T-helper 2 cell treated with Interferon-gamma antibody and Interleukin-4, amounts not matched to agents 100 ng/mL and 5 ng/mL, for 36 hours (primary cell): ENCODE data around the gene GPC6. TPM values are rescaled to one million over a fixed set of nuclear protein-coding genes. Genes with fewer than 3 reads are reported as not detected.
"Not testable (repeated sequence)": the region's sequence is repeated elsewhere in the genome, so short reads cannot be mapped to it uniquely, and the experiment has no call there.

Experiments
- intact Hi-C: fragments of 100-400 bp; cut with micrococcal nuclease; formaldehyde crosslinking; loops from one replicate; pipeline ENCODE4 v1.15.1; 2023
- total RNA-seq: library from RNA; stranded (reverse); gene quantifications from 2 replicates; pipeline ENCODE4 v1.2.3, GENCODE V29; 2022

The GPC6 gene
- total RNA-seq, 1 donor from 2014 or later = not detected

DNA sequence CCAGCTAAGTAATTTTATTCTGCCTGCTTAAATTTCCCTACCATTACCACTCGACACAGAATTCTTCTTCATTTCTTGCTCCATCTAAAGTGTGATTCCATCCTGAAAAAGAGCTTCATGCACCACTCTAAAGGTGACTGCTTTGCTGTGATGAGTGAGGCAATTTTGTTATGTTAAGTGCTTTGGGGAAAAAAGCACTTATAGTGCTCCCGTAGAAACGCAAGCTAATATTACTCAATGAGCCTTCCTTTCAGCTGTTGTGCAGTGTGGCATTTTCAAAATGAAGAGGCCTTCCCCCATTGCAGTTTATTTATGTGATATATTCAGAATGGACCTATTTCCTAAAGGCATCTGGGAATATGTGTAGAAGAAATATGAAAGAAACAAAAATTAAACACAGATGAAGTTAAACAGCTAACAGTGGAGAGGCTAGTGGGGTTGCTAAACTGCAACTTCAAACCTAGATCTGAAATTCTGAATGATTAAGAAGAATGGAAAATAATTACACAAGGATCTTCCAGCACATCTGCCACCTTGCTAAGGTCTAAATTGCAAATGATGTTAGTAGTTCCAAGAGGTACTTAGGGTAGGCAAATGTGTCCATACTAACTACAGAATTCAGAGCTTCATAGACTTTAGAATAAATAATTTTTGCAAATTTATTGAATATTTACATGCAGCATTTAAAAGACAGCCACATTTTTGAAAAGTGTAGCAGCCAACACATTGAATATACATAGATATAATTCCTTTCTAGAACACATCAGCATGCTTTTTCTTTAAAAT lies 1041.2 kb downstream of the GPC6 start:
- intact Hi-C loops = no loop called here

DNA sequence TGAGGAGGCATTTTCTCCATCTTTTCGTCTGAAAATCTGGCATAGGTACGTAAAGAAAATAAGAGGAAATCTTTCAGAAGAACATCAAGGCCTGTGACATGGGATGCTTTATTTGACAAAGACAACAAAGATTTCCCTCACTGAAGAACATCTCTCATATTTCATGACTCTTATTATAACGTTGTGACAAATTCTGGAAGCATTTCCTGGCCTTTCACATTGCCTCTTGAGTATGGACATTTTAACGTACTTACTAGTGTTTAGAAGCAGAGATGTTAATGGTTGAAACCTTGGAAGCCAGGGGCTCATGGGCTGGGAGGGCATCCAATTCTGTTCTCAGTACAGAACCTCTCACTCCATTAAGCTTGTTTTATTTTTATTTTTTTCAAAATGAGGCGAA lies 1042.1 kb downstream of the GPC6 start:
- intact Hi-C loops = no loop called here

DNA sequence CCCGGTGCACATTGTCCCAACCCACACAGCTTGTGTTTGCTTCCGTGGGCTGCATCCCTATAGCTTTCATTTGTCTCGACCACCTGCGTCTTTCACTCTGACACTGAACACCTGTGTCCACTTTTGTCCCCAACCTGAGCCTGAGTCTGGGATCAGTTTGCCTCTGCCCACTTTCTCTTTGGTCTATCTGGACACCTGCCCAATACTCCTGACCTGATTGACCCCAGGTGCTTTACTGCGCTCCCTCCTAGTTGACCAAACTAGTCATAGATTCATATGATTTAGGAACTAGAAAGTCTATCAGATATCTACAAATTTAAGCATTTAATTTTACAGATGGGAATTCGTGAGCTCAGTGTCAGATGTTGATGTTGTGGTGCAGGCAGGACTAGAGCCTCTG lies 1043.0 kb downstream of the GPC6 start:
- intact Hi-C loops = no loop called here

DNA sequence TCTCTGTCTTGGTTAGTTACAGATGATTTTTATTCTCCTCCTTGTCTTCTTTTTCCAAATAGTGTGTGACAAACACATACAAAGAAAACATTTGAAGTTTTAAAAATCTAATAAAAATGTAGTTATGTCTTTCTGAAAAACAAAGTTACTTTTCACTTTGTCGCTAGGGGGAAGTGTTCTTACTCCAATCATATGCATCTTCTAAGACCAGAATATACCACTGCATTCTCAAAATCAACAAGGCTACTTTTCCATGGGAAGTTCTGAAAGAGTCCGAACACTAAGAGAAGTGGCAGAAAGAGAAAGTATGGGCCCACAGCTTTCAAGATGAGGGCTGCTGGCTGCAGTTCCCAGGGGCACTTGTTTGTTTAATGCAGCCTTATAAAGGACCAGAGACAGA lies 1043.9 kb downstream of the GPC6 start:
- intact Hi-C loops = no loop called here

DNA sequence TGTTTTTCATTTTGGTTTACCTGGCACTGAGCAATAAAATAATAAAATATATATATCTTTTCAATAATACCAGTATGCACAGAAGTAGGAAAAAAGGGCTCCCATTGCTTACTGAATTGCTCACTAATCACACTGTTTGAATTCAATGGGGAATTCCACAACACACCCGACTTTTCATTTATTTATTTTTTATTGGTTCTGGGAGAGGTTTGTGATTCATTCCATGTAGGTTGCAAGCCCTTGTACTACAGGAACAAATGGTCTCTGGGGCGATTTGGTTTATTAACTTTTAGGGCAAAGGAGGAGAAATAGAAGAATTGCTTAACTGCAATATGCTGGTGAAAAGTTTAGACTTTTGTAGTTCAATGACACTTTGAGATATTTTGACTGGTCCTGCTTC lies 1045.4 kb downstream of the GPC6 start:
- intact Hi-C loops = no loop called here

DNA sequence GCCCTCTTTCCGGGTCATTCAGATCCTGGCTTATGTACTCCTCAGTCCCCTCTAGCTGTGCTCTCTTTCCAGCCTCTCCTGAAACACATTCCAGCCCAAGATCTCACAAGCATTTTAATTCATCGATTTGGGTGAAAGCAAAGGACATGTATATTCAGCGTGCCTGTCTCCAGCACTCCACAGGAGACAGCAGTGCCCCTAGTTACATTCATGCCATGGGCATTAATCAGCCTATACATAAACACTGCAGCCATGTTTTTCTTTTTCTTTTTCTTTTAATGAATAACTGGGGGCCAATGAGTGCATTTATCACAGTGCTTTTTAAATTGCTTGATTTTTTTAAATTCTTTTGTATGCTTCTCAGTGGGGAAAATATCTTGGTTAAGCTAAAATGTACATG lies 1053.7 kb downstream of the GPC6 start:
- intact Hi-C loops = no loop called here

DNA sequence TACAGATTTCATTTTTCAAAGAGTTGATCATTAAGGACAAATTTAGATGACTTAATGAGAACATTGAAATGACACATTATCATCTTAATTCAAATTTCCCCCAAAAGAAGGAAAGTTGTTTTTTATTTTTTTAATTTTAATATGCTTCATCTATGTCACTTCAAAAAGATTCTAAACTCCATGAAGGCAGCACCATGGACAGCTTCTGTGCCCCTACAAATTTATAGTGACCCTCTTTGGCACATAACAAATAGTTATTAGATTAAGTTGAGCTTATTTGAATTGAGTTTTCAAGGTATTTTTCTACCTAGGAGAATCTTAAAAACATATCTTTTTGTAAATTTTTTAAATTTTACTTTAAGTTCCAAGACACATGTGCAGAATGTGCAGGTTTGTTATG lies 1054.2 kb downstream of the GPC6 start:
- intact Hi-C loops = no loop called here

DNA sequence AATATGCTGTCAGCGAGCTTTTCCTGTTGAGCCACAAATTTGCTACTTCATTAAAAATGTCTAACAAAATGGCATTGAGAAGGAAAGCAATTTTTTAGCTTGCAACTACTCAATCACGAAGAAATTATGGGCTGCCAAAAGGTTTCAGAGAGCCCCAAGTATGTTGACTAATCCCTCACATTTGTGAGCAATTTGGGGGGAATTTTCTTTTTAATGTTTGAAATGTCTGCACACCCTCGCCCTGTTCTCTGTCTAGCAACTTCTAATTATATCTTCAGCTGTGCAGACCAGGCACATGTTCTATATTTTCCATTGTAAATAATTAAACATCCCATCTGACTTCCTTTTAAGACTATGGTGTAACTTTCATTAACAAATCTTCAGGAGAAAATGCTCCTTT lies 1060.0 kb downstream of the GPC6 start:
- intact Hi-C loops = no loop called here

DNA sequence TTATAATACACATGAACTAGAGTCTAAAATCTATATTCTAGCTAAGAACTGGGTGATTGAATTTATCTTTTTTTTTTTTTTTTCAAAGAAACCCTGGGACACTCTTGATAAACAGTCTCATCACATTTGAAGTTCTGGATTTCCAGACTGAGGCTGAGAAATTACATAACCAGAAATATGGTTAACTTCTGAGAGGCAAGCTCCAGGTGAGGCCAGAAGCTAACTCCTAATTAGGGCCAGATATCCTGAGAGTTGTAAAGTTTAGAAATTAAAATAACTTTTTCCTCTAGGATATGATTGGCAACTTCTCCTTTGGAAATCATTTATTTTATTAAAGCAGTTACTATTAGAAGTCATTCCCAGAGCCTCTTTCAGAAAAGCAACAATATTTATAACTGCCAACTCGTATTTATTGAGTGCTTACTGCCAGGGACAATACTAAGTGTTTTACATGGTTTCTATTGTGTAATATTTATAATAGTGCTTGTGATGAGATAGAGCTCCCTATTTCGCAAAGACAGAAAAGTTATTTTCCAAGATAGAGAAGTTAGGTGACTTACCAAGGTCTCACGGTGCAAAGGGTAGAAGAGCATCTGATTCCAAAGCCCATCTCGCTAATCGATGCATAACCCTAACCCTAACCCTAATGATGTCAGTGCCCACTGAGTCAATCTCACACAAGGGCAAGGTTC lies 1065.2 kb downstream of the GPC6 start:
- intact Hi-C loops = no loop called here

DNA sequence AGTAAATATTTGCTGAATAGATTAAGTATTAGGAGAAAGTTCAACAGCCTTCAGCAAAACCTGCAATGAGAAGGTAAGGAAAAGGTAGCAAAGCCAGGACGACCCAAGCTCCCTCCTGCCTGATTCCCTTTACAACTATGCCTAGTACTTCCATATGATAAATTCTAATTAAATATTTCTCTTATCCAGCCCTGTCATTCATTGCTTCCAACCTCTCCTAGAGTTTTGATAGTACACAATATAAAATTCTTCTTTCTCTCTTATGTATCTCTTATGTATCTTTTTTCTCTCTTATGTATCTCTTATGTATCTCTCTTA lies 1065.7 kb downstream of the GPC6 start:
- intact Hi-C loops = no loop called here

DNA sequence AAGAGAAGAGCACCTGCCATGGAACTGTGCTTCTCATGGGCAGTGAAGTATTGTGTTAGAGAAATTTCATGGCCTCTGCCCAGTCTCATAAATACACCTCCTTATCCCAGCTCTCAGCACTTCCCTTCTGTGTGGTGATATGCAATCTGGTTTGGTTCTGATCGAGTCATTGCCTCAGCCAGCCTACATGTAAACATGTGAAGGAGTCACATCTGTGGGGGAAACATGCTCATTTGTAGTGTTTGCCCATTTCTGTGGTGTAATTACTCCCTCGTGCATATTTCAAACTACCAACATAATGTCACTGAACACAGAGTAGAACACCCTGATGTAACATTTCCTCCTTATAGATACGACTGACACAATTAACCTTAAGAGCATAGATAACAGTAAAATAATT lies 1069.9 kb downstream of the GPC6 start:
- intact Hi-C loops = no loop called here

DNA sequence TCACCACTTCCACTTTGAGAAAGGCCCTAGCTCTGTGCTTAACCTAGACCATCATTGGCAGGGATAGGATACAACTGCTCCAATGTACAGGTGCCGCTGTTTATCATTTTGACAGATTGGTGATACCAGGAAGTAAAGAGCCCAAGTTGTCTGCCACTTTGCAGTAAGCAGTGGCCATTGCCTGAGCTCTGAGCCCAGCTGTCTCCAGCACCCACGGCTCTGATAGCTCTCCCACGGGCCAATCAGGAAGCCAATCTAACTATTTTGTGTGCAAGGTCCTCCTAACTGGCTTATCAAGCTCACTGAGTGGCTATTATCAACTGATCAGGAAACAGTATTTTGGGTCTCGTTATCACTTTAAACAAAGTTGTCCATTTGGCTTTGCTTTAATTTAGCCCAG lies 1071.7 kb downstream of the GPC6 start:
- intact Hi-C loops = no loop called here

DNA sequence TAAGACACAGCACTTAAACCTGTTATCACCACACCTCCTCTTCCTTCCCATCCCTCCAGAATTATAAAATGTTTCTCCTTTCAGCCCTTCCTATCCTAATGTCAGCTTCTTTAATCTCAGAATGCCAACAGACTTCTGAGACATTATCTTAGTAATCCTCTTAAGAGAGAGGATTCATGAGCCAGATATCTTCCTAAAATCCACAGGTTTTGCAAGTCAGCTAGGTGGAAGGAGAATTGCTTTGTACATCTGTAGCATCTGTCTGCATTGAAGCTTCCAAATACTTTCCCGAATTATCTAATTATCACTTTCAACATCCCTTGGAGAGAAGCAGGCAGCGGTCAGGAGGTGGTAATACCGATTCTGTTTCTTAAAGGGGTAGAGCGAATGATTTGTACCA lies 1073.8 kb downstream of the GPC6 start:
- intact Hi-C loops = no loop called here

DNA sequence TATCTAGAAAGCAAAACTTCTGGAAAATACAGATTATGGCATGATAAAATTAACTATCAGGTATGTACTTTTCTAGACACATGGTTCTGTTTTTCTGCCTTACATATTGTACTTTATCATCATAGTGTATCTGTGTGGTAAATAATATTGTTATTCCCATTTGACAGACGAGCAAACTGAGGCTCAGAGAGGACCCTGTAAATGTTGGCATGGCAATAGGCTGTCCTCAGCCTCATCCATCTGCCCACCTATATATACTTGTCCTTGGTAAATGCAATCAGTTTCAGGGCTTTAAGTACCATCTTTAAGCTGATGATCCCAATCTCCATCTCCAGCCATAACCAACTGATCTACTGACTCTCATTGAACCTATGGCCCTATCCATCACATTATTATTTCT lies 1074.9 kb downstream of the GPC6 start:
- intact Hi-C loops = no loop called here

DNA sequence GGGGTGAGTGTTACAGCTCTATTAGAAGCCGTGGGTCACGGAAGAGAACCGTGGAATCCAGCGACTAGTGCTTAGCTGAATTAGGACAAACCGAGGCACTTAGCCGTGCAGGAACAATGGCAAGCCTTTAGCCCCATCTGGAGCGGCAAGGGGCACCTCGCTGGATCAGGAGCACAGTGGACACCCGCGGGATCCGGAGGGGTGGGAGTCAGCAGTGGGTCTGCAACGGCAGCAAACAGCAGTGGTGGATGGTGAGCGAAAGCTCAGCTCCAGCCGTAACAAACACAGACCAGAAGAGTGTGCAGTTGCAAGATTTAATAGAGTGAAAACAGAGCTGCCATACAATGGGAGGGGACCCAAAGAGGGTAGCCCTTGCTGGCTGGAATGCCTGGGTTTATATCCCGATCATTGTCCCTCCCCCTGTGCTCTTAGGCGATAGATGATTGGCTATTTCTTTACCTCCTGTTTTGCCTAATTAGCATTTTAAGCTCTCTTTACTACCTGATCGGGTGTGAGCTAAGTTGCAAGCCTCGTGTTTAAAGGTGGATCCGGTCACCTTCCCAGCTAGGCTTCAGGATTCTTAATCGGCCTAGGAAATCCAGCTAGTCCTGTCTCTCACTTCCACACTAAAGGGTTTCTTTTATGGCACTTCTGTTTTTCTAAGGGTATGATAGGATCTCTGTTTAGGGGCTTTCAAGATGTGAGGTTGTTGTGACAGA lies 1076.4 kb downstream of the GPC6 start:
- intact Hi-C loops = not testable (repeated sequence)

DNA sequence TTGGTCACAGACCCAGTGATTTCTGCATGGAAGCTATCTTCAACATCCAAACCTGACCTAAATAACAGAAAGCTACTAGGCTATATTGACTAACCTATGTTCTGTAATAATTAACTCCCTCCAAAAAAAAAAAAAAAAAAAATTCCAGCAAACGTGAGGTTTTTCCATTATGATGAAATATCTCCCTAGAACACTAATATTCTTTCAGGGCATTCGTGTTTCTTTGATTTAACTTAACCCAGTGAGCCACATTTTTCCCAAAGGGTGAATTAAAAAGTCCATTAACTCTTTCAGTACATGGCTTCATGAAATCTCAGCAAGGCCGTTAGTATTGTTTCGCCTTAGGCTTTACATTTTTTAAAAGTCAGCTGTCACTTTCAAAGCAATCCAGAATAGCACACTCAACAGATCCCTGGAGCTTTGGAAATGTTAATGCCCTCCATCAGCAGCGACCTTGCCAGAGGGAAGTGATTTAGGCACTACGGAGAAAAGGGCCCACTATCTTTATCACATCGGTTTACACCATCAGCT lies 1077.1 kb downstream of the GPC6 start:
- intact Hi-C loops = no loop called here

DNA sequence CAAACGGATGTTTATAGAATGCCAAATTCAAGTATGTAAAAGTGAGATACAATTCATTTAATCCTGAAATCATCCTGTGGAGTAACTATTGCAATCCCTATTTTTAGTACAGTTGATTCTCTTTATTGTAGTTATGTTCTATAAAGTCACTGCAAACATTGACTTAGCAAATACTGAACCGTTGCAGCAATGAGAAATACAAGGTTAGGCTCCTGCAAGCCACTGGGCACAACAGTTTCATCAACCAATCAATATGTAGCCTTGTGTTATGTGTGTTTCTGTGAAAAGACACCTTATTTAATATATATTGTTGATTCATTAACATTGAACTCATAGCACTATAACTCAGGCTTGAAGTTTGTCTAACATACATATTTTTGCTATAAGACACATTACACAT lies 1078.4 kb downstream of the GPC6 start:
- intact Hi-C loops = no loop called here

DNA sequence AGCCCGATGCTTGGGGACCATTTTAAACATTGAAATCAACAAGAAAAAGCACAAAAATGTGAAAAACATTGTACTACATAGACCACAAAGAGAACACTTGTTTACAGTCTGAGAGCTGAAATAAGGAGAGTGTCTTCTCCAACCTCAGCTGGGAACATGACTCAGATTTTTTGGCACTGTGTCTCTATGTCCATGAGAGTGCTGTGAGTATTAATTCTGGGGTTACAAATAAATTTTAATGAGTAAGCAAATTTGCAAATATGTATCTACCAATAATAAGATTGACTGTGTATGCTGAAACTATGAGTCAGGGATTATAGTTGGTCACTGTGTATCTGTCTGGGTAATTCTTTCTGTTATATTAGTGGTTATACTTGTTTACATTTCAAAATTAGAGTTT lies 1078.9 kb downstream of the GPC6 start:
- intact Hi-C loops = no loop called here

DNA sequence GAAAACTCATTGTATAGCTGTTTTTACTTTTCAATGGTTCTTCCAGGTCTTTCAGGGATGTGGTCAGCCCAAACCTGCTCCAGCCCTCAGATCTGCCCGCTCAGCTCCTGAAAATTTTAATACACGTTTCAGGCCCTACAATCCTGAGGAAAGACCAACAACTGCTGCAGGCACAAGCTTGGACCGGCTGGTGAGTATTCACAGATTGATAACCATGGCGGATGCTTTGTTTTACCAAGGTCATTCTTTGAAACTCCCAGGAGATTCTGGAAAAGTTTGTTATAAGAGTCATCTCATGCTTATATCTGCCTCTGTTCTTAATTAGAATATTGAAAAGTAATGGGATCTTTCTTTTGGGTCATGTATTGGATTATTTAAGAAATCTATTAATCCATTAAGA lies 1079.3 kb downstream of the GPC6 start:
- intact Hi-C loops = no loop called here

DNA sequence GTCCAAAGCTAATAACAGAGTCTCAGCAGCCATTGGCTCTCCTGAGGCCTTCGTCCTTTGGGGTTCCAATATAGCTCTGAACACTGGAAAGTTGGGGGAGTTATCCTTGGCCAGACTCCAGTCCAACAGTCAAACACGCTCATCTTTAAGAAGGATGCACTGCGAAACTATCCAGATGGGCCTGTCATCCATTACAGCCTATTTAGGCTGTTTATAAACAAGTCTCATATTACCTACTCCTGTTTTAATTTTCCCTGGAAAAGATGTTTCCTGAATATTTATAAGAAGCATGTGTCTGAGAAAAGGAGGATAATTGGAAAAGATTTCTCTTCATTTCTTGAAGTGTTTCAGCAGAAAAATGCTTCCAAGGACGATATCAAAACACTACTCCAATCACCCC lies 1082.2 kb downstream of the GPC6 start:
- intact Hi-C loops = no loop called here

DNA sequence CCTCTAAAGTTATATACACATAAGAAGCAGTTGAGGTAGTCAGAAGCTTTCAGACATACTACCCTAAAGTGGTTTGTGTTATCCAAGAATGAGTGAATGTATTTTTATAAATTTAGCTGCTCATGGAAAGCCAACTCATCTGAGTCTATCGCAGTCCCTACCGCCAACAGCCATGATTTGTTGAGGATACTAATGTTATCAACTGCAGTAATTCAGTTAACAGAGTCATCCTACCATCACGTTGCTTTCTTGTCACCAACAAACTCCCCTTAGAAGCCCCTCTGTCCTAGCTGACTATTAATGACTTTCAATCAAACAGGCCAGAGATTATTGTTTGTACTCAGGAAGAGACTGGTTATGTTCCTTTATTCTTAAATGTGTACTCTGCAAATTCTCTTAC lies 1083.0 kb downstream of the GPC6 start:
- intact Hi-C loops = no loop called here
